SH-SY5Y (cell line): Measurements from ENCODE around the gene ABAT.

ENCODE experiments used
- GATA2 ChIP-seq: IDR thresholded peaks from 2 replicates; pipeline ENCODE4 v1.6.1; 2011; ENCODE audit warnings: mild to moderate bottlenecking, low read depth, low read length
- GATA3 ChIP-seq: IDR thresholded peaks from 2 replicates; pipeline ENCODE4 v1.6.1; 2011; ENCODE audit warnings: low read depth, mild to moderate bottlenecking, low read length, moderate library complexity

Gene ABAT

DNA sequence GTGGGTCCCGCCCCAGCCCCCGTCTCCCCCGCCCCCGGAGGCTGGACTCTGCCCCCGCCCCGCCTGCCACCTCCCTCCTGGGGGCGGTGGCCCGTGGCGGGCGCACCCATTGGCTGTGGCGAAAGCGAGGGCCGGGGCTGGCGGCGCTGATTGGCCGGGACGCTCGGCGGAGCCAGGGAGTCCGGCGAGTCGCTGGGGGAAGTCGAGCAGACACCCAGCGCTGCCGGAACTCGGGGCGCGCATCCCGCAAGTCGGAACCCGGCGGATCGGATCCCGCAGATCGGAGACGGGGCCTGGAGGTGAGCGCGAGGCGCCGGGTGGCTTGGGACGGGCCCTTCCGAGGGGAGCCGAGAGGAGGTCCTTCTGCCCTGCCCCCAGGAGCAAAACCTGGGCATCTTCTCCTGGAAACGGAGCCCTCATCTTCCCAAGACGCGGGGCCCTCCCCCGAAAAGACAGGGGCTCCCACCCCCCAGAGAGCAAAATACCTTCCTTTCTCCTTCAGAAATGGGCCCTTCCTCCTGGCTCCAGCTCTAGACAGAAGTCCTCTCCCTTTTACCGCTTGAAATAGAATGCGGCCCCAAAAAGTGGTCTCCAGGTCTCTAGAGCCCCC, at the start of gene ABAT:
Gene ABAT, plus strand, starts transcription at position 205 of the 610 bp plus-strand sequence. CDS start 61,123 bp downstream, outside the sequence.
- TF ChIP-seq GATA3: no peak
- no peak for TF ChIP-seq GATA2

DNA sequence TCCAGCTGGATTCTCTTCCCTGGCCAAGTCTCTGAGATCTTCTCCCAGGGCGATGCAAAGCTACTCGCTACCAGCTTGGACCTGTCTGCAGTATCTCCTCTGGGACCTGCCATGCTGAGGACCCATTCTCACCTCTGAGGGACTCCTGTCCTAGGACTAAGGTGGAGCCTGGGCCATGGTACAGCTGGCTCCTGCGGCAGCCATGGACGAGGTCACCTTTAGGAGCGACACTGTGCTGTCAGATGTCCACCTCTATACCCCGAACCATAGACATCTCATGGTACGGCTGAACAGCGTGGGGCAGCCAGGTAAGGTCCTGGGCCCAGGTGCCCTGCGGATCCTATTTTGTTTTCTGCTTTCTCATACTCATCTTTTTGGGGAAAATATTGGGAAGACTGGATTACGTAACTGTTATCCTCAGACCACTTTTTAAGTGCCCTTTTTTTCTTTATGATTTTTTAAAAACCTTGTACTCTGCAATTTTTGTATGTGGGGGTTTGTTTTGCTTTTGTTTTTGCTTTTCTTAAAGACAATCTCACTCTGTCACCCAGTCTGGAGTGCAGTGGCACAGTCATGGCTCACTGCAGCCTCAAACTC, 48.8 kb upstream of the ABAT start:
- TF ChIP-seq GATA2 (no peak), GATA3 (no peak)

DNA sequence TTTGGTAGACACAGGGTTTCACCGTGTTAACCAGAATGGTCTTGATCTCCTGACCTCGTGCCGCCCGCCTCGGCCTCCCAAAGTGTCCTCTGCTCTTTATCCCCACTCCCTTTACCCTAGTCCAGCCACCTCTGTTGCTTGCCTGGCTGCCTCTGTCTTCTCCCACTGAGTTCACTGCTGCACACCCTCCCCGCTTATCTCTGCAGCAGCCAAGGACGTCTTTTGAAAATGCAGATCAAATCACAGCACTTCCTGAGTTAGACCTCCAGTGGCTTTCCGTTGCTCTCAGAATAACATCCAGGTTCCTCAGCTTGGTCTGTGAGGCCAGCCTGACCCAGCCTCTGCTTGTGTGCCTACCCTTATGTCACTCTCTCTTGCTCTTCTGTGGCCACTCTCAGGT, 47.5 kb upstream of the ABAT start:
- TF ChIP-seq GATA3 (no peak), GATA2 (no peak)

DNA sequence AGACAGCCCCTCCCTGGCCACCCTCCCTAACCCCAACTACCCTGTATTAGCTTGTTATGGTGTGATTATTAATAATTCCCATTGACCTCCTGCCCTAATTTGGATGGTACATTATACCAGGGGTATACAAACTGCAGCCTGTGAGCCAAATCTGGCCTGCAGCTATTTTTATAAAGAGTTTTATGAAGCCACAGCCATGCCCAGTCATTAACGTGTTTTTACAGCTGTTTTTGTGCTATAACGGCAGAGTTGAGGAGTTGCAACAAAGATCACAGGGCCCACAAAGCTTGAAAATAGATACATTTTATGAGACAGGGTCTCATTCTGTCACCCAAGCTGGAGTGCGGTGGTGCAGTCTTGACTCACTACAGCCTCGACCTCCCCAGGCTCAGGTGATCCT, 47.0 kb upstream of the ABAT start:
- TF ChIP-seq GATA3 (no peak), GATA2 (no peak)

DNA sequence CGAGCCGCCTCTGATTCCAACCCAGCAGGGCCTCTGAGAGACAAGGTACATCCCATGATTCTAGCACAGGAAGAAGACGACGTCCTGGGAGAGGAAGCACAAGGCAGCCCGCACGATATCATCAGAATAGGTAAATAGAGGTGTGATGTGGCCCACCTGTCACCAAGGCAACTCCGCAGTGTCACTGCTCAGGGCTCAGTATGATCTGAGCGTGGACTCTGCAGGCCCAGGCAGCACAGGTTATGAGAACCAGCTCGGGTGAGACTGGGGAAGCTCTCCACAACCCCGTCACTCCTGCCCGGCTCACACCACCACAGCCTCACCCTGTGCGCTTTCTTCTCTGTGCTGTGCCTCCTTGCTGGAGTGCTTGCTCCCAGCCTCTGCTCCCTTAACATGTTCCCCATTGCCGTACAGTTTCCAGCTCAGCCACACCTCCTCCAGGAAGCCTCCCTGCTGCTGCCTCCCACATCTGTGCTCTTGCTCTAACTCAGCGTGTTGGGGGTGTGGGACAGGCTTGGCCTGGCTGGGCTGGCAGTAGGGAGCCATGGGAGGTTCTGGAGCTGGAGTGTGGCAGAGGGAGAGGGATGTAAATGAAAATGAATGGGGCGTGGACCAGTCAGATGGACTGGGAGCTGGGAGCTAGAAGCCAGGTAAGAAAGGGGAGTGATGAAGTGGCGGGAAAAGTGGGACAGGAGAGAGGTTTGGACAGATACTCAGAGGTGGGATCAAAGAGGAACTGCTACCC, 45.3 kb upstream of the ABAT start:
- TF ChIP-seq GATA3 (no peak), GATA2 (no peak)

DNA sequence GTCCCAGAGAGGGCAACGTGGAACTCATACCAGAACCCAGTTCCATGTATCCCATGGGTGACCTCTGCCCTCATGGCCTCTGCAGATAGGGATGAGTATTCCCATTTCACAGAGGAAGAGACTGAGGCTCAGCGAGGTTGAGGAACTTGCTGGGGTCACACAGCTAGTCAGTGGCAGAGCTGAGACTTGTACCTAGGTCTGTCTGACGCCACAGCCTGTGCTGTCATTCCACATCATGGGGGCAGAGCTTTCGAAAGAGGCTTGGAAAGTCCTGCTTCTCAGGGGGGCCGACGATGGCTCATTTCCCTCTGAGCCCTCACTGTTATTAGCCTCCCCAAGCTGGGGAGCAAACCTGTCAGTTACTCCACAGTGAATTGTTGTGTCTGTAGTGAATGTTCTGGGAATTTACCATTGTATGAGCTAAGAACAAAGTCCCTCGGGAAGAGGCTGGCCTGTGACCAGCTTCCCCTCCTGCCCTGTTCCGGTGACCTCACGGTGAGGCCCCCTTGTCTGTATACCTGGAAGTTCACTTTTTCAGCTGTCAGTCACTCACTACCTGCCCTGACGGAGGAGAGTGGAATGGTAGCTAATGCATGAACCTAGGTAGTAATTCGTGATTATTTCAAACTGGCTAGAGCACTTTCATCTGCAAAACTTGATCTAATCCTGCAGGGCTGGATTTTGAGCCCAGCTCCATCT, 44.0 kb upstream of the ABAT start:
- TF ChIP-seq GATA3 (no peak), GATA2 (no peak)

DNA sequence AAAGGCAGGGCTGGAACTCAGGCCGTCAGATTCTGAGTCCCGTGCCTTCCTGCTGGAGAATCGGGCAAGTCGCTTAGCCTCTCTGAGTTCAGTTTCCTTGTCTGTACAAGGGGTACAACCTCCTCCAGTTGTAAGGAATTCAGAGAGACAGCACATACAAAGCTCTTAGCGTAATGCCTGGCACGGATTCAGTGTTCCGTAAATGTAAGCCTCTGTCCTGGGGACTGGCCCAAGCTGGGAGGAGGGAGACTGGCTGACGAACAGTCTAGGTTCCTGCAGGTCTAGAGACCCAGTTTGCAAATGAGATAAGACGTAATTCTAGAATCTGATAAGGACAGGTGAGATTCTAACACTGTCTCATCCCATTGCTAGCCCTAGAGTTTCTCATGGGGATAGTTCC, 43.0 kb upstream of the ABAT start:
- TF ChIP-seq GATA3: no peak
- TF ChIP-seq GATA2: no peak

DNA sequence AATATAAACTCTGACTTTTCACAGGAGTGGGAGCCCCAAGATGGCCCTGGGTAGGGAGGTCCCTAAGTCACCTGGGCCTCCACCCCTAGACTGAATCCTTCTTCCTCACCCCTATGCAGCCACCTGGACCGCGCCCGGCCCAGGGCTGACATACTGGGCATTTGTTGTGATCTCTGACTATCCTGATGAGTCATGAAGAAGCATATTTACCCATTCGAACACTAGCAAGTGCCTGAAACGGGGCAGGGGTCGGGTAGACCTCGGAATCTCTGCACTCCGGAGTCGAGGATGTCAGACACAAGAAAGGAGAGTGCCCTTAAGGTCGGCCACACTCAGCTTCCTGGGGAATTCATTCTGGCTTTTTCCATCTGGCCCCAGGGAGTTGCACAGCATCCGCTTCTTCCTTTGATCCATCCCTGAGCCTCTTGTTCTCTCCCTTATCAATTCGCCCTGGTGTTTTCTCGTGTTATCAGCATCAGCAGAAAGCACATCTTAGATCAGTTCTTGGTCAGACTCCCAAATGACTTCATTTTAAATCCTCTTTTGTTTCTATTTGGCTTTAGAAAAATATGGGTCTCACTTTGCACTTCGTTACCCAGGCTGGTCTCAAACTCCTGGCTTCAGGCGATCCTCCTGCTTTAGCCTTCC, 42.5 kb upstream of the ABAT start:
- no peak for TF ChIP-seq GATA2
- no peak for TF ChIP-seq GATA3

DNA sequence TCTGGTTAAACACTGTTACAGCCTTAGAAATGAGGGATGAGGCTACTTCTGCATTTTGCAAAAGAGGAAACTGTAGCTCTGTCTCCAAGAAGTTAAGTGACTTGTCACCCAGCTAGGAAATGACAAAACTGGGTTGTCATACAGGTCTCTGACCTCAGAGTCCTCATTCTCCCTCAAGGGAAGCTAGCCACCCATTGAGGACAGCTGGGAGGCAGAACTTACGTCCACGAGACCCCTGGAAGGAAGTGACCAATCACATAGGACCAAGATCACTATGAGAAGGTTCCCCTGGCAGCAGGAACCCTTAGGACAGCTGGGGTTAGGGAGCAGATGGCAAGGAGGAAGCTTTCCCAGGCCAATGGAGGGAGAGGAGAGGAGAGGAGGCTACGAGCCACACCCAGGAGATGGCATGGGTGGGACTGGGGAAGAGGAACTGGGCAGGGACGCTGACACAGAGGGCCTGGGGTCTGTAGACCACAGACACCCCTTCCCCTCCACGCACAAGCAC, 41.7 kb upstream of the ABAT start:
- no peak for TF ChIP-seq GATA2
- TF ChIP-seq GATA3: no peak

DNA sequence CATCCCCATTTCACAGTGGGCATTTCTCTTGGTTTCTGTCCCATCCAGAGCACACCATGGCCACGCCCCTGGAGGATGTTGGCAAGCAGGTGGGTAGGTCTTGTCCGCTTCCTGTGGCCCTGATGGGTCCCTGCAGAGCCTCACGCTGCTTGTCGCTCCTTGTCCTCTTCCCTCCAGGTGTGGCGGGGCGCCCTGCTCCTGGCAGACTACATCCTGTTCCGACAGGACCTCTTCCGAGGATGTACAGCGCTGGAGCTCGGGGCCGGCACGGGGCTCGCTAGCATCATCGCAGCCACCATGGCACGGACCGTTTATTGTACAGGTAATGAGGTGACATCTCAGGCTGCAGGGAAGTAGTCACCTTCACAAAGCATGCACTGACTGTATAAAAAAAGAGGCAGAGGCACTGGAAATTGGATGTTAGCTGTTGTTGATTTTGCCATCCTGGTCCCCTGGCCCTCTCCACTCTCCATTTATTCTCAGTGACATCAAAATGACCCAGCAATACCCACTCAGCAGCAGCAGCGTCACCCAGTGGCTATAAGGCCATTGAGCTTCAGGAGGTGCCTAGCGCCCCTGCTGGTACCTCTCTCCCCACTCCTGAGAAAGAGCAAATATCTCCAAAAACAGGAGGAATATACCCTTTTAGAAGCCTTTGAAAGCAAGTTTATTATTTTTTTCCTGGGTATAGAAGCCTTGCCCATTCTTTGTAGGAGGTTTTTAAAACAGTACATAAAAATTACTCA, 39.3 kb upstream of the ABAT start:
- TF ChIP-seq GATA2 (no peak), GATA3 (no peak)

DNA sequence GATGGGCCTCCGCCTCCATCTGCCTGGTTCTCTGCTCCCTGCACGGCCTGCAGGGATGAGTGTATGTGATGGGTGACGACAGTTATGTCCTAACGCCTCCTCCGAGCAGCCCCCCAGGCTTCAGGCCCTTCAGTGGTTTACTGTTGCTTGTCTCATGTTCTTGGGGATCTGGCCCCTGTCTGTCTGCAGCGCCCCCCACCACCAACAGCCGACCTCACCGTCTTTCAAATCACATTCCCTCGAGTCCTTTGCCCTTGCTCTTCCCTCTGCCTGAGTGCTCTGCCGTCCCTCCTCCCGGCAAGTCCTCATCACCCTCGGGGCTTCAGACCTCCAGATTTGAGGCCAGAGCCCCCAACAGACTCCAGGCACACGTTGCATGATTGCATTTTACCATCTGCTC, 34.7 kb upstream of the ABAT start:
- no peak for TF ChIP-seq GATA2
- TF ChIP-seq GATA3: no peak

DNA sequence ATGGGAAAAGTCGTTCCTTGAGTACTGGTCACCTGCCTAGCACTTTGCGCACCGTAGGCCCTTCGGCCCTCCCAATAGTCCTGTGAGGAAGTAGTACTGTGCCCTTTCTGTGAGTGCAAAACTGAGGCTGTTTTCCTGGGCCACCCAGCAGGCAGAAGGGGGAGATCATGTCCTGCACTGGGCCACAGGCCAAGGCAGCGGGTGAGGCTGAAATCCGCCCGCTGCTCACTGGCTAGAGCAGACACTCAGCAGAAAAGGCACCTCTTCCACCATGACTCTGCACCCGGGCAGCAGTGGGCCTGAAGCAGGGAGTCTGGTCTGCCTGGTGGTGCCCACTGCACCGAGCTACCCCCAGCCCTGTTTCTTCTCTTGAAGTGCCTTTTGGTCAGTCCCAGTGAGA, 32.7 kb upstream of the ABAT start:
- no peak for TF ChIP-seq GATA2
- TF ChIP-seq GATA3: no peak

DNA sequence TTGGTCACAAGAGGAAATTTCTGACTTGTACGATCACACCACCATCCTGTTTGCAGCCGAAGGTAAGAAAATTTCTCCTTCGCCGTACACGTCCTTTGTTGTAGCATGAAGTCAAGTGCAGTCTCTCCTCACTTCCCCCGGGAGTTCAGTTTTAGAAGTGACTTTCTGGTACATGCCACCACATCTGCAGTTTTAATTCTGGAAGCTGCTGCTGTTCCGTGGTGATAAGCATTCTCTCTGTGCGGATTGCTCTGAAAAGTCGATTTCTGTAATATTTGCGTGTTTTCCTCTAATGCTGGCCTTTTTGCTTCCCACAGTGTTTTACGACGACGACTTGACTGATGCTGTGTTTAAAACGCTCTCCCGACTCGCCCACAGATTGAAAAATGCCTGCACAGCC, 32.3 kb upstream of the ABAT start:
- TF ChIP-seq GATA3: no peak
- TF ChIP-seq GATA2: no peak
